TTC549 (cell line): ENCODE results near the gene NLK.
"Not testable (repeated sequence)": the region's sequence is repeated elsewhere in the genome, so short reads cannot be mapped to it uniquely, and the experiment has no call there.

Source experiments
- FAIRE-seq: peaks from 2 replicates; lab custom pipeline; 2012; peaks lifted over from hg19 to GRCh38; lab: Jason Lieb, UNC

Gene NLK

GRCh38 chr17:28042657-28042720 lies at the start of gene NLK:
Gene NLK (plus strand): TSS chr17:28042677. CDS start chr17:28042874, 197 bp downstream.
- FAIRE-seq, result no peak

- FAIRE-seq, result no peak
These were observed 49.2 kb upstream of the NLK start for GRCh38 chr17:27993161-27993695.

- FAIRE-seq, result no peak
These were observed 48.7 kb upstream of the NLK start for GRCh38 chr17:27993723-27994310.

GRCh38 chr17:27994586-27994985 lies 47.9 kb upstream of the NLK start:
- FAIRE-seq, result no peak

GRCh38 chr17:27995554-27995953 lies 46.9 kb upstream of the NLK start:
- FAIRE-seq, result no peak

- FAIRE-seq, result no peak
These were observed 46.1 kb upstream of the NLK start for GRCh38 chr17:27996202-27997043.

GRCh38 chr17:27997044-27997401 lies 45.5 kb upstream of the NLK start:
- no peak for FAIRE-seq

GRCh38 chr17:27997522-27997921 lies 45.0 kb upstream of the NLK start:
- FAIRE-seq, result no peak

GRCh38 chr17:28001149-28001548 lies 41.3 kb upstream of the NLK start:
- FAIRE-seq, result no peak

GRCh38 chr17:28004344-28004743 lies 38.1 kb upstream of the NLK start:
- FAIRE-seq, result no peak

- not testable (repeated sequence) for FAIRE-seq
These were observed 34.6 kb upstream of the NLK start for GRCh38 chr17:28007925-28008324.

GRCh38 chr17:28008513-28008912 lies 34.0 kb upstream of the NLK start:
- no peak for FAIRE-seq

GRCh38 chr17:28010406-28010805 lies 32.1 kb upstream of the NLK start:
- FAIRE-seq, result no peak

- FAIRE-seq, result no peak
These were observed 23.9 kb upstream of the NLK start for GRCh38 chr17:28018439-28019070.

- no peak for FAIRE-seq
These were observed 22.0 kb upstream of the NLK start for GRCh38 chr17:28020515-28020914.

- FAIRE-seq, result no peak
These were observed 13.4 kb upstream of the NLK start for GRCh38 chr17:28029044-28029443.

GRCh38 chr17:28030386-28030785 lies 12.1 kb upstream of the NLK start:
- FAIRE-seq, result no peak

- FAIRE-seq, result no peak
These were observed 11.3 kb upstream of the NLK start for GRCh38 chr17:28031174-28031573.

GRCh38 chr17:28033972-28034714 lies 8.3 kb upstream of the NLK start:
- FAIRE-seq, result no peak

- not testable (repeated sequence) for FAIRE-seq
These were observed 7.0 kb upstream of the NLK start for GRCh38 chr17:28035452-28035851.

GRCh38 chr17:28035884-28036283 lies 6.6 kb upstream of the NLK start:
- FAIRE-seq, result not testable (repeated sequence)

GRCh38 chr17:28038802-28039201 lies 3.7 kb upstream of the NLK start:
- no peak for FAIRE-seq

- no peak for FAIRE-seq
These were observed 3.2 kb upstream of the NLK start for GRCh38 chr17:28039251-28039650.
